ENCODE data around the gene ODAD2.
A peak's percentile ranks its signal among the peaks of the same experiment; 100 is the strongest.
"Not testable (repeated sequence)": the region's sequence is repeated elsewhere in the genome, so short reads cannot be mapped to it uniquely, and the experiment has no call there.

The ODAD2 gene

GRCh38 chr10:27998954-27999275 lies at the start of gene ODAD2:
ODAD2 (minus strand) TSS chr10:27999079; CDS start chr10:27995142, 3,937 bp downstream.
- peak; percentile 34 for DNase-seq

DNA sequence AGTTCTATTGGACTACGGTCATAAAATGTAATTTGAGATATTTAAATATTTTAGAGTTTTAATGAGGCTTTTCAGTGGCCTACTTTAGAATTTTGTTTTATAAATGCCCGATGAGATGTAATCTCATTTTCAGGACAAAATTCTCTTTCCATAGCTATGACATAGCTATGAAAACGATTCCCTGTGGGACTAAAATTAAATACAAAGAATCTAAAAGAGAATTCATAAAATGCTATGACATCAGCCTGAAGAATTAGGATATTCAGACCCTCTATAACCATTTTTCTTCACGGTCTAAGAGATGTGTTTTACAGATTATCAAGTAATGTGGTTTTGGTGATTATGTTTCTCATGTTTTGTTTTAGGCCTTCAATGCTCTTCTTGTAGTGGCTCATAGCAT lies 48.2 kb upstream of the ODAD2 start:
- DNase-seq = no peak

- DNase-seq = no peak
Measured at GRCh38 chr10:28046579-28046978, 47.7 kb upstream of the ODAD2 start.

DNA sequence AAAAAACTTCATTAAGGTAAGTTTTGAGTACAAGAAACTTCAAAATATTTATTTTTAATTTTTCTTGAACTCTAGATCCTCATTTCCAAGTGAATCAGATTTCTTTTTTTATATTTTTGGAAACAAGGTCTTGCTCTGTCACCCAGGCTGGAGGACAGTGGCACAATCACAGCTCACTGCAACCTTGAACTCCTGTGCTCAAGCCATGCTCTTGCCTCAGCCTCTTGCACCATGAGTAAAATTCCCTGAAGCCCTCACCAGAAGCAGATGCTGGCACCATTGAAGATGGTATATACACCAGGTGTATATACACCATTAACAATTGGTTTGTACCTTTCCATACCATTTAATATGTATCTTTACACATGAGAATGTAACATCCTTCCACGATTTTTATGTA lies 45.1 kb upstream of the ODAD2 start:
- DNase-seq = no peak

- no peak for DNase-seq
Measured at GRCh38 chr10:28036587-28036986, 37.7 kb upstream of the ODAD2 start.

GRCh38 chr10:28020993-28021982 lies 22.4 kb upstream of the ODAD2 start:
- DNase-seq = no peak

GRCh38 chr10:28020080-28020860 lies 21.4 kb upstream of the ODAD2 start:
- DNase-seq = no peak

DNA sequence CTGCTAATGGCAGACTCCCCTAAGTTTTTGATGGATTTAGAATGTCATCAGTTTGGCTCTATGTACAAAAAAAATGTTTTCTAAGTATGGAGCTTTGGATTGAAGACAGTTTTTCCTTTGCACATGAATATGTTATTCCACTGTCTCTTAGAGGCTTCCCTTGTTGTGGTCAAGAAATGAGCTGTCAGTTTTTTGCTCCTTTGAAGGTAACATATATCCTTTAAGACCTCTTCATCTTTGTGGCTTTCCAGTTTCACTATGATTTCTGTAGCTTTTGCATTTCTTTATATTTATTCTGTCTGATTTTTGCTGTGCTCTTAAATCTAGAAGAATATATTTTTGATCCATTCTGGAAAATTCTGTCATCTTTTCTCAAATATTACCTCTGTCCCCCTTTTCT lies 15.8 kb upstream of the ODAD2 start:
- no peak for DNase-seq

- DNase-seq = no peak
Measured at GRCh38 chr10:28012990-28013515, 14.2 kb upstream of the ODAD2 start.

DNA sequence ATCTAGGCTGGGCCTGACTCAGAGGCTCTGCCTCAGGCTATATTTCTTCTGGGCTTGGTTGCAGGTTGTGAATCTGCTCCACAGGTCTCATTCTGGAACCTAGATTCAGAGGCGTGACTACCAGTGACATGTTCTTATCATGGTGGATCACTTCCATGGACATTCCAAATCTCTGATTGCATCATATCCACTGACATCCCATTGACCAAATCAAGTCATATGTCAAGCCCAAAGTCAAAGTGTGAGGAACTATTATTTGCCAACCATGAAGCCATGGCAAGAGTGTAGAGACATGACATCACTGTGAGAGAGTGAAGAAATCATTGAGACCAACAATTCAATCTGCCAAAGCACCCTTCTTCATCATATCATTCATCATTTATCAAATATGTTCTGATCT lies 11.9 kb upstream of the ODAD2 start:
- DNase-seq = no peak

DNA sequence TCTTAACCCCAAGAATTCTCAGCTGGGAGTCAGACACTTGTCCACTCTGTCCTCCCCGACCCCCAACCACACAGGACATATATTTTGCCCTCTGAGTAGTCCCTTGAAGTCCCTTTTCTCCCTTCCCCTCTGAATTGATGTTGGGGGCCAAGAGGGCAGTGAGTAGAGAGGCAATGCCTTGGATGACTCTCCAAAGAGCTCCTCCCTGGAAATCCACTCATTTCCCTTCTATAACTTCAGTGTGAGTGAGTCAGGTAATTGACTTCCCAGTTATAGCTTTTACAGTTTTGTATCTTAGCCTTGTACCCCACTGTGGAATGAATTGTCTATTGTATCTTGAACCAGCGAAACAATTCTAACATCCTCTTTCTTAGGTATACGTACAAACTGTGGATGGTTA lies 9.2 kb upstream of the ODAD2 start:
- no peak for DNase-seq

- no peak for DNase-seq
Measured at GRCh38 chr10:28001353-28001752, 2.5 kb upstream of the ODAD2 start.

- peak; percentile 2 for DNase-seq
Measured at GRCh38 chr10:27998178-27998953, 513 bp downstream of the ODAD2 start.

DNA sequence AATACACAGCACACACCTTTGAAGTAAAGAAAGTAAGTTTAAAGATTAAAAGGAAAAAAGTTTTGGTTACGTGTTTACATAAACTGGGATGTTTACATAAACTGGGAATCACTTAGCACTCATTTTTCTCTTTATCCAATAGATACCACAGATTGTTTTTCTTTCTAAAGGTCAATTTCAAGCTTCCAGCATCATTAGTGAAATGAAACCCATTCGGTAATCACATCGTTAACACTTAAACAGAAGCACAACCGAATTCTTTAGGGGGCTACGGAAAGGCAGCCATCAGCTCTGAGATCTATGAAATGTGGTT lies 1.1 kb downstream of the ODAD2 start:
- no peak for DNase-seq

GRCh38 chr10:27995311-27995710 lies 3.6 kb downstream of the ODAD2 start:
- no peak for DNase-seq

- not testable (repeated sequence) for DNase-seq
Measured at GRCh38 chr10:27989357-27989756, 9.5 kb downstream of the ODAD2 start.

GRCh38 chr10:27986821-27987220 lies 12.1 kb downstream of the ODAD2 start:
- DNase-seq = no peak

GRCh38 chr10:27982875-27983543 lies 15.9 kb downstream of the ODAD2 start:
- DNase-seq = no peak

DNA sequence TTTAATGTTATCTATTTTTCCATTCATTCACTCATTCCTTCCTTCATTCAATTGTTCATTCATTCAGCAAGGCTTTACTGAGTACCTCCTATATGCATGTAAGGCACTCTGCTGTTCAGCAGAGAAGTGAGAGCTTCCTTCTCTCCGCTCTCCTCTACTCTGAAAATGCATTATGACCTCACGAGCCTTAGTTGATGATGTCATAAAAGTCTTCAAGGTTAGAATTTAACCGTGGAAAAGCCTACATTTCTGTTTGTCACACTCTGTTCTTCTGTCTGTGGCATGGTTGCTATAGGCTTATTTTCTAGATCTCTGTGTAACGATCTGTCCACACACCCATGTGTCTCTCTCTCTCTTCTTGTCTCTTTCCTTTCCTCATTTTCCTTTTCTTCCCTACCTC lies 17.1 kb downstream of the ODAD2 start:
- DNase-seq = no peak

DNA sequence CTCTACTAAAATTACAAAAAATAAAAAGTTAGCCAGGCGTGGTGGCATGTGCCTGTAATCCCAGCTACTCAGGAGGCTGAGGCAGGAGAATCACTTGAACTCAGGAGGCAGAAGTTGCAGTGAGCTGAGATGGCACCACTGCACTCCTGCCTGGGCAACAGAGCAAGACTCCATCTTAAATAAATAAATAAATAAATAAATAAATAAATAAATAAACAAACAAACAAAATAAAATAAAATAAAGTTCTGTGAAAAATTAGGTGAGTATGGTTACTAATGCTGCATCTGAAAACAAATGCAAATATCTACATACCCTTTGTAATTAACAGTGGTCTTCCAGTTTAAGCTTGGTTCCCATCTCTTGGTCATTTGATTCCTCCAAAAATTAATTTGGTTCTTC lies 28.1 kb downstream of the ODAD2 start:
- DNase-seq = not testable (repeated sequence)

GRCh38 chr10:27969931-27970330 lies 28.9 kb downstream of the ODAD2 start:
- not testable (repeated sequence) for DNase-seq

DNA sequence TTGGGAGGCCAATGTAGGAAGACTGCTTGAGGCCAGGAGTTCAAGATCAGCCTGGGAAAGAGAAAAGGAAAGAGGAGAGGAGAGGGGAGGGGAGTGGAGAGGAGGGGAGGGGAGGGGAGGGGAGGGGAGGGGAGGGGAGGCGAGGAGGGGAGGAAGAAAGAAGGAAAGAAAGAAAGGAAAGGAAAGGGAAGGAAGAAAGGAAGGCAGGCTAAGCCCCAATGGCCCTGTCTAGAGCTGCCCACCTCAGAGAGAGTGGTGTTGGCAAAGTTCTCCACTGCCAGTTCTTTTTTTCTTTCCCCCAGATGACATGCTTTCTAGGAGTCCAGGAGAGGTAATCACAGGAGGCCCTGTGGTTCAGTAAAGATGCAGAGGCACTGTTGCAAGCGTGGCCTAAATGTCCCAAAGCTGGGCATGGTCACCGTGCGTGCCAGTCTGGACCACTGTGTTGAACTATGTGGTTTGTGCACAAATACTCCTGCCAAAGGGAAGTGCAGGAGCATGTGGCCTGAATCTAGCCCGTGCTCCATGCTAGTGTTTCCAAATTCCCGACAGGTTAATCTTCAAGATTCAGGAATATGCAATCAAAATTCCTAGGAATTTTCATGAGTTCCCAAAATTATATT lies 39.7 kb downstream of the ODAD2 start:
- DNase-seq = no peak

Data from CD4-positive, alpha-beta T cell treated with Interleukin-17A for 4 hours (primary cell).